ENCODE results near the gene ANKRD22. TPM values are rescaled to one million over a fixed set of nuclear protein-coding genes. Genes with fewer than 3 reads are reported as not detected.
"Not testable (repeated sequence)": the region's sequence is repeated elsewhere in the genome, so short reads cannot be mapped to it uniquely, and the experiment has no call there.

ANKRD22 gene
- total RNA-seq, 2 donors from 2014 or later = 0.29 to 0.73 TPM

DNA sequence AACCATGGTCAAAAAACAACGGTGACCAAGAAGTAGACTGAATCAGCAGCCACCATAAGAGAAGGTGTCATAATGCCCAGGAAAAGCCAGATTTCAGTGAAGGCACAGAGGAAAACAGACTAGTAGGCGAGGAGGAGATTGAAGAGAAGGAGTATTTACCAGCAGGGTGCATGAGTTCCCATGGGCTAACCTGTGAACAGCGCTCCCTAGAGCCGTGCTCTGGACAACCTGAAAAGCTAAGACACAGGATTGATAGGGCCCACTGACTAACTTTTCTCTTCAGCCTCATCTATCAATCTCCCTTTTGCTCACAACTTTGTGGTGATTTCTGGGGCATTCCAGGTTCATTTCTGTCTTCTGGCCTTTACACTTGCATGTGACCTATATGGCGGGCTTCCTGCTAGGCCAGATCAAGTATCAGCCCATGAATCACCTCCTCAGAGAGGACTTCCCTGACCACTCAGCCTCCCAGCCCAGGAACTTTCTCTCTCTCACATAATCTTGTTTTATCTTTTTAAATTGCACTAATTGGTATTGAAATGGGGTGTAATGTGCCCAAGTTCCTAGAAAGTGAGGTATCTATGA is 12.8 kb downstream of the ANKRD22 start:
- H3K4me1 Mint-ChIP-seq (ENCODE audit: low read depth in 2 of 2) = peaks cover 2 to 11% of the 10 kb centered on the region in 2 donors
- H3K4me3 Mint-ChIP-seq = no peak overlapping the region
- H3K36me3 Mint-ChIP-seq = no peaks in the 10 kb centered on the region
- ATAC-seq (no peak), DNase-seq (ENCODE audit: low spot score) (no peak)
- peaks cover under 1 to 2% of the 10 kb centered on the region in 2 donors for H3K27me3 Mint-ChIP-seq
- no peak overlapping the region for H3K27ac Mint-ChIP-seq
- no peaks in the 10 kb centered on the region for H3K9me3 Mint-ChIP-seq

GRCh38 chr10:88837632-88838031 is 14.0 kb downstream of the ANKRD22 start:
- not testable (repeated sequence) for H3K27me3 Mint-ChIP-seq; DNase-seq (ENCODE audit: low spot score); H3K9me3 Mint-ChIP-seq; ATAC-seq; H3K4me3 Mint-ChIP-seq; H3K27ac Mint-ChIP-seq; H3K36me3 Mint-ChIP-seq
- H3K4me1 Mint-ChIP-seq (ENCODE audit: low read depth in 2 of 2) = peaks cover 5 to 13% of the 10 kb centered on the region in 2 donors

- Mint-ChIP-seq H3K4me1 (ENCODE audit: low read depth in 2 of 2) (peaks cover 16 to 21% of the 10 kb centered on the region in 2 donors), H3K36me3 (no peaks in the 10 kb centered on the region), H3K27ac (no peak overlapping the region), H3K27me3 (no peaks in the 10 kb centered on the region), H3K4me3 (no peak overlapping the region), H3K9me3 (no peaks in the 10 kb centered on the region)
- DNase-seq (ENCODE audit: low spot score) (no peak), ATAC-seq (no peak)
Observed at GRCh38 chr10:88835910-88836221, 15.8 kb downstream of the ANKRD22 start.

DNA sequence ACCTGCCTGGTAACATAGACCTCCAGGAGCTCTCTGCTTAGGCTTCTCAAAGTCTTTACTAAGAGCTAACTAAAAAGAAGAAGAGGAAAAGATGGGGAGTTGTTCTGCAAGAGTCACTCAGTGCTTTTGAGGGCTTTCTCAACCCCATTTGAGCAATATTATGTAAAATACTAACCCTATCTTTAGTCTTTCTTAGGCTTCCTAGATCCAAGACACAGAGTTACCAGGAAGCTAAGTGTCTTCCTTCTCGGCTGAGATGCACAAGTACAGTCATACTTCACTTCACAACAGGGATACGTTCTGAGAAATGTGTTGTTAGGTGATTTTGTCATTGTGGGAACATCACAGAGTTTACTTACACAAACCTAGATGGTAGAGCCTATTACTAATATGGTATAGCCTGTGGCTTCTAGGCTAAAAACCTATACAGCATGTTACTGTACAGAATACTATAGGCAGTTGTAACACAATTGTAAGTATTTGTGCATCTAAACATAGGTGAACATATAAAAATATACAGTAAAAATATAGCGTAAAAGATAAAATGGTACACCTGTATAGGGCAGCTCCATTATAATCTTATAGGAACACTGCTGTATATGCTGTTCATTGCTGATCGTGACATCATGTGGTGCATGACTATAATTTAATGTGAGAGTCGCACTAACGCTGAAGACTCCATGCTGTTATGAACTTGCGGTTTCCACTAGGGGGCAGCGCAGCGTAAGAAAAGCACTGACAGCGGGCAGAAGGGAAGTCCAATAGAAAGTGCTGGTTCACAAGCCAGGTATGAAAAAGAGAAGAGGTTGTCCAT is 16.3 kb downstream of the ANKRD22 start:
- H3K4me1 Mint-ChIP-seq (ENCODE audit: low read depth in 2 of 2) = peaks cover 20 to 24% of the 10 kb centered on the region in 2 donors

DNA sequence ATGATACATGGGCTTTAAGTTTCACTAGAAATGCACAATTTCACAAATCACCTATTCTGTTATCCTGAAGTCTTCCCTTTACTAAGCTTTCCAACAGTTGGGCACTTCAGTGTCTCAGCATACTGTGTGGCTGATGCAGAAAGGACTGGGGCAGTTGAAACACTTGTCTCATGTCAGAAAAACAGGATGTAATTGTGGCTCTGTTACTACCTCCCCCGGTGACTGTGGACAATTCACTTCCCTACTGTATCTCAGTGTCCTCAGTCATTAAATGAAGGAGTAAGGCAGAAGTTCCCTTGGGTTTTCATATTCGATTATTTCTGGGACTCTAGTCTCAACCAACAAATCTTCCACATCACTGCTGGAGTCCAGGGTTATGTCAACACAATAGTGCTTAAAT is 17.9 kb downstream of the ANKRD22 start:
- Mint-ChIP-seq H3K4me3 (no peak overlapping the region), H3K4me1 (ENCODE audit: low read depth in 2 of 2) (peaks cover 17 to 20% of the 10 kb centered on the region in 2 donors), H3K27ac (peak overlapping the region; percentile 18 to 31), H3K36me3 (no peaks in the 10 kb centered on the region), H3K27me3 (no peaks in the 10 kb centered on the region), H3K9me3 (no peaks in the 10 kb centered on the region)
- ATAC-seq (no peak), DNase-seq (ENCODE audit: low spot score) (no peak)

More for the DNA sequence above, 16.3 kb downstream of the ANKRD22 start:
- DNase-seq (ENCODE audit: low spot score) (peak; percentile 88), ATAC-seq (peak; percentile 88 to 93)
- H3K9me3 Mint-ChIP-seq = no peaks in the 10 kb centered on the region
- no peak overlapping the region for H3K4me3 Mint-ChIP-seq
- H3K36me3 Mint-ChIP-seq = no peaks in the 10 kb centered on the region
- H3K27ac Mint-ChIP-seq = no peak overlapping the region
- no peaks in the 10 kb centered on the region for H3K27me3 Mint-ChIP-seq

DNA sequence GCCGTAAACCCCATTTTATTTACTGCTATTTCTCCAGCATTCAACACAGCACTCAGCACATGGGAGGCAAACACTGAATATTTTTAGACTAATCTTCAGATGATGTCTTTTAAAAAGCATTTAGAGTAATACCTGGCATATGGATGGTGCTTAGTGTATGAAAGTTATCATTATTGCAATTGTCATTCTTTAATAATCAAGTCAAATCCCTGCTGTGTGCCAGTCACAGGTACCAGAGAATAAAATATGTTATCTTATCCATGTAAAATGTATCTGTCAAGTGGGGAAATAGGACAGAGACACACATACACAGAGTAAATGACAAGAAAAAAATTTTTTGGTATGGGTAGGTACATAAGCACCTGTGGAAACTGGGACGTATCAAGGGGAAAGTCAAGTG is 18.5 kb downstream of the ANKRD22 start:
- H3K27me3 Mint-ChIP-seq = no peaks in the 10 kb centered on the region
- ATAC-seq (no peak), DNase-seq (ENCODE audit: low spot score) (no peak)
- H3K27ac Mint-ChIP-seq = no peak overlapping the region
- H3K36me3 Mint-ChIP-seq = no peaks in the 10 kb centered on the region
- peaks cover 20% of the 10 kb centered on the region in 2 donors for H3K4me1 Mint-ChIP-seq (ENCODE audit: low read depth in 2 of 2)
- H3K9me3 Mint-ChIP-seq = no peaks in the 10 kb centered on the region
- no peak overlapping the region for H3K4me3 Mint-ChIP-seq

DNA sequence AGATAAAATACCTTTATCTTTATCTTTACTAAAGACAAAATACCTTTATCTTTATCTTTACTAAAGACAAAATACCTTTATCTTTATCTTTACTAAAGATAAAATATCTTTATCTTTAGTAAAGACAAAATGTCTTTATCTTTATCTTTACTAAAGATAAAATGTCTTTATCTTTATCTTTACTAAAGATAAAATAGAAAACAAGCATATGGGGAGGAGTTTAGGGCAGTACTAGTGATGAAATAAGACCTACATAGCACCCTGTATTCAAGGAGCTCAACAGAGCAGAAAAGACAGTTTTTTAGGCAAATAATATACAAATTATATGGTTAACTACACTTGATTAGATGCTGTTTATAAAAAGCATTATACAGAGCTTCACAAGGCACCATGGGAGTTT is 19.3 kb downstream of the ANKRD22 start:
- H3K27ac Mint-ChIP-seq = no peak overlapping the region
- no peaks in the 10 kb centered on the region for H3K27me3 Mint-ChIP-seq

GRCh38 chr10:88831709-88832108 is 19.9 kb downstream of the ANKRD22 start:
- Mint-ChIP-seq H3K4me1 (ENCODE audit: low read depth in 2 of 2) (peaks cover 24 to 27% of the 10 kb centered on the region in 2 donors), H3K27me3 (no peaks in the 10 kb centered on the region), H3K36me3 (peaks cover under 1% of the 10 kb centered on the region), H3K27ac (peak overlapping the region in 1 of 2 donors; percentile 33), H3K4me3 (peak overlapping the region; percentile 50), H3K9me3 (peaks cover under 1% of the 10 kb centered on the region)
- ATAC-seq = peak in 1 of 2 donors; percentile 60
- DNase-seq (ENCODE audit: low spot score) = no peak

More for the DNA sequence above, 19.3 kb downstream of the ANKRD22 start:
- Mint-ChIP-seq H3K9me3 (no peaks in the 10 kb centered on the region), H3K4me3 (no peak overlapping the region), H3K36me3 (no peaks in the 10 kb centered on the region), H3K4me1 (ENCODE audit: low read depth in 2 of 2) (peaks cover 20% of the 10 kb centered on the region in 2 donors)
- no peak for ATAC-seq
- DNase-seq (ENCODE audit: low spot score) = no peak

GRCh38 chr10:88830643-88831268 is 20.9 kb downstream of the ANKRD22 start:
- Mint-ChIP-seq H3K4me3 (peak overlapping the region; percentile 50), H3K27me3 (no peaks in the 10 kb centered on the region), H3K27ac (peak overlapping the region in 1 of 2 donors; percentile 33), H3K9me3 (peaks cover 6% of the 10 kb centered on the region), H3K4me1 (ENCODE audit: low read depth in 2 of 2) (peaks cover 32 to 35% of the 10 kb centered on the region in 2 donors), H3K36me3 (peaks cover 7% of the 10 kb centered on the region)
- ATAC-seq (no peak), DNase-seq (ENCODE audit: low spot score) (no peak)

GRCh38 chr10:88828310-88828709 is 23.3 kb downstream of the ANKRD22 start:
- H3K4me3 Mint-ChIP-seq = no peak overlapping the region
- H3K9me3 Mint-ChIP-seq = peaks cover 10% of the 10 kb centered on the region
- H3K27me3 Mint-ChIP-seq = no peaks in the 10 kb centered on the region
- no peak for DNase-seq (ENCODE audit: low spot score)
- H3K36me3 Mint-ChIP-seq = peaks cover 7% of the 10 kb centered on the region
- ATAC-seq = no peak
- H3K4me1 Mint-ChIP-seq (ENCODE audit: low read depth in 2 of 2) = peaks cover 39 to 40% of the 10 kb centered on the region in 2 donors
- peak overlapping the region in 1 of 2 donors; percentile 20 for H3K27ac Mint-ChIP-seq

GRCh38 chr10:88827671-88828070 is 24.0 kb downstream of the ANKRD22 start:
- H3K4me1 Mint-ChIP-seq (ENCODE audit: low read depth in 2 of 2) = peaks cover 38 to 39% of the 10 kb centered on the region in 2 donors
- H3K27me3 Mint-ChIP-seq = no peaks in the 10 kb centered on the region
- ATAC-seq = no peak
- peaks cover 7% of the 10 kb centered on the region for H3K36me3 Mint-ChIP-seq
- peak overlapping the region; percentile 63 to 84 for H3K27ac Mint-ChIP-seq
- no peak for DNase-seq (ENCODE audit: low spot score)
- H3K9me3 Mint-ChIP-seq = peaks cover 10% of the 10 kb centered on the region
- H3K4me3 Mint-ChIP-seq = no peak overlapping the region

DNA sequence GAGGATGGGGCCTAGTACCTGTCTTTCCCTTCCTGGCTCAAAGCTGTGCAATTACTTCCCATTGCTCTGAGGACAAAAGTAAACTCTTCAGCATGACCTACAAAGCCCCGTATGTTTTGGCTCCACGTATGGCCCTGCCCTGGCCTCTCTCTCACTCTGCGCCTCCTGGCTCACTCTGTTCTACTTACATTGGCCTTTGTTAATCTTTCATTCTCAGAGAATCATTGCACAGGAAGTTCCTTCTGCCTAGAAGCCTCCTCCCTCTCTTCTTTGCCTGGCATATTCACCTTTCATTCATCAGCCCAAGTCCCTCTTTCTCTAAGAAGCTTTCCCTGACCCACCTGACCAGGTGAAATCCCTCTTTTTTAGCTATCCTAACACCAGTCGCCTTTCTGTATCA is 25.3 kb downstream of the ANKRD22 start:
- H3K4me3 Mint-ChIP-seq = peak overlapping the region; percentile 76
- peak overlapping the region; percentile 63 to 84 for H3K27ac Mint-ChIP-seq
- H3K9me3 Mint-ChIP-seq = peaks cover 10% of the 10 kb centered on the region
- no peak for ATAC-seq
- H3K27me3 Mint-ChIP-seq = no peaks in the 10 kb centered on the region
- H3K36me3 Mint-ChIP-seq = peaks cover 7% of the 10 kb centered on the region
- no peak for DNase-seq (ENCODE audit: low spot score)
- H3K4me1 Mint-ChIP-seq (ENCODE audit: low read depth in 2 of 2) = peaks cover 33 to 34% of the 10 kb centered on the region in 2 donors

- no peaks in the 10 kb centered on the region for H3K27me3 Mint-ChIP-seq
- no peak overlapping the region for H3K4me3 Mint-ChIP-seq
- H3K36me3 Mint-ChIP-seq = no peaks in the 10 kb centered on the region
- DNase-seq (ENCODE audit: low spot score) (no peak), ATAC-seq (no peak)
- H3K9me3 Mint-ChIP-seq = peaks cover 4% of the 10 kb centered on the region
- no peak overlapping the region for H3K27ac Mint-ChIP-seq
- H3K4me1 Mint-ChIP-seq (ENCODE audit: low read depth in 2 of 2) = peaks cover 10 to 13% of the 10 kb centered on the region in 2 donors
Observed at GRCh38 chr10:88820748-88821401, 30.8 kb downstream of the ANKRD22 start.
